HG03066 (cell line): ENCODE data around the gene U2AF1L4.
A peak's percentile ranks its signal among the peaks of the same experiment; 100 is the strongest.

ENCODE experiments used
- ATAC-seq: cut with Tn5 transposase; IDR thresholded peaks from one replicate; pipeline ENCODE4 v1.9.1; 2021; ENCODE audit warnings: low read depth; ENCODE audit not compliant: unreplicated experiment

Gene U2AF1L4

GRCh38 chr19:35757749-35758608, 12.8 kb upstream of the U2AF1L4 start, which contains the start of gene PROSER3:
Gene PROSER3, plus strand, starts transcription at chr19:35758176. Its CDS starts 40 bp downstream, at chr19:35758216.
- peak; percentile 95 for ATAC-seq

GRCh38 chr19:35757231-35757748, 12.1 kb upstream of the U2AF1L4 start:
- ATAC-seq = no peak

GRCh38 chr19:35756377-35757230, 11.4 kb upstream of the U2AF1L4 start, which contains the start of gene HSPB6:
Gene HSPB6, minus strand, starts transcription at chr19:35757029. Its CDS starts 21 bp downstream, at chr19:35757008.
- ATAC-seq = no peak

- ATAC-seq = no peak
Observed at GRCh38 chr19:35755550-35756376, 10.5 kb upstream of the U2AF1L4 start.

- ATAC-seq = no peak
Observed at GRCh38 chr19:35755131-35755549, 9.9 kb upstream of the U2AF1L4 start.

- ATAC-seq = no peak
Observed at GRCh38 chr19:35754370-35755130, 9.3 kb upstream of the U2AF1L4 start.

GRCh38 chr19:35753634-35754369, 8.6 kb upstream of the U2AF1L4 start:
- no peak for ATAC-seq

GRCh38 chr19:35752746-35753350, 7.6 kb upstream of the U2AF1L4 start:
- no peak for ATAC-seq

GRCh38 chr19:35751839-35752745, 6.9 kb upstream of the U2AF1L4 start:
- no peak for ATAC-seq

- no peak for ATAC-seq
Observed at GRCh38 chr19:35750167-35750566, 4.9 kb upstream of the U2AF1L4 start.

- peak; percentile 67 for ATAC-seq
Observed at GRCh38 chr19:35748106-35749020, 3.1 kb upstream of the U2AF1L4 start, which contains the start of gene LIN37. Gene LIN37, plus strand, starts transcription at chr19:35748576. Its CDS starts 149 bp downstream, at chr19:35748725.

- ATAC-seq = no peak
Observed at GRCh38 chr19:35746531-35746930, 1.3 kb upstream of the U2AF1L4 start.

GRCh38 chr19:35746087-35746462, 857 bp upstream of the U2AF1L4 start:
- ATAC-seq = no peak

GRCh38 chr19:35744430-35745327, 539 bp downstream of the U2AF1L4 start:
- ATAC-seq = no peak
